ENCODE results near the gene MCM9. TPM values are rescaled to one million over a fixed set of nuclear protein-coding genes. Genes with fewer than 3 reads are reported as not detected.

MCM9 gene
- total RNA-seq (2021) (11.2 to 14.9 TPM (median 12.3 TPM) in 3 replicates), Bru-seq, nascent RNA (percentile 73 among the genes with signal in this experiment)
- long read RNA-seq, experiment 1, full-length matches to known transcripts = 12 of 46 reads
- long read RNA-seq, experiment 1, partial matches to known transcripts = 9 of 46 reads
- long read RNA-seq, experiment 1, other reads (novel, unspliced or antisense) = 25 of 46 reads
- long read RNA-seq, experiment 2, full-length matches to known transcripts = 1 of 8 reads
- long read RNA-seq, experiment 2, partial matches to known transcripts = 1 of 8 reads
- long read RNA-seq, experiment 2, other reads (novel, unspliced or antisense) = 6 of 8 reads
- long read RNA-seq, experiment 3, partial matches to known transcripts = 0 of 3 reads
- long read RNA-seq, experiment 3, other reads (novel, unspliced or antisense) = 2 of 3 reads

DNA sequence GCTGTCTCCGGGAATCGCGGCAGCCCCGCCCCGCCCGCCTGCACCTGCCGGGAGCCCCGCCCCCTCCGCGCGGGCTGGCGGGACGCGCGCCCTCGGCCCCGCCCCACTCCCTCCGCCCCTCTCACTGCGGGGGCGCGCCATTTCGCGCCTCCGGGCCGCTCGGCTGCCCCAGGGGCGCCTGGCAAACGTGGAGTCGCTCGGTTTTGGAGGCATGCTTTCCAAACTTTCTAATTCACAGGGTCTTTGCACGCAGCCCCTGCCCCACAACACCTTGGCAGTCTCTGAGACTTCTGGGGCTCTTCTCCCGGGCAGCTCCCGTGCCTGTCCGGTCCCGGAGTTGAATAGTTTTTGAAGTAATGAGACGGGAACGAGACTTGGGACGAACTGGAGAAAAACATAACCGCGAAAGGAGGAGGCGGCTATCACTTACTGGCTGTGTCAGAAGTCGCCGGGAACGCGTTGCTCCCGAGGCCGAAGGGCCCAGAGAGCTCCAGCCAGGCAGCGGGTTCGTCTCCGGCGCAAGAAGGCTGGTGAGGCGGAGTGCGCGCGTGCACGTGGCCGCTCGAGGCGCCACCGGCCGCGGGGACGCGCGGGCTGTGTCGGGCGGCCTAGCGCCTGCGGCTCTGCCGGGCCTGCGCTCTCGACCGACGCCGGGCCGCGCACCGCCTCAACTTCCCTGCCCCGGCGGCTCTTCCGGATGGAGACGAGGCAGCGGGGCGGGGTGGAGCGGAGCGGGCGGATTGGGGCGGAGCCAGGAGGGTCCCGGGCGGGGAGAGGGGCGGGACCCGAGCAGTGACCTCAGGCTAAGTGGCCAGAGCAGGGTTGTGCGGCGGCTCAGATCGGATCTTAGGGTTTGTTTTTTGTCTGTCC lies at the start of gene MCM9:
TSS of gene MCM9 (minus strand) at position 699 of the 870 bp plus-strand sequence. CDS start 3,436 bp downstream, outside the sequence.
- ATAC-seq = peak; percentile 96
- Mint-ChIP-seq H3K36me3 (peaks cover 40% of the 10 kb centered on the region), H3K27me3 (ENCODE audit: low read depth) (no peaks in the 10 kb centered on the region; the same call in 1 of the 2 replicates), H3K4me1 (peaks cover 23% of the 10 kb centered on the region), H3K27ac (peak within 1 kb of the TSS; percentile 97), H3K4me3 (peak within 1 kb of the TSS; percentile 86), H3K9me3 (peaks cover 22% of the 10 kb centered on the region)
- ChIA-PET POLR2A (interaction anchor here (0.5 kb wide), 1 partner anchor 173 kb away, joined by 6 read pairs; no protein-coding TSS in a partner anchor), CTCF (no interaction called here)
- DNase-seq (ENCODE audit: low spot score) = peak; percentile 90
- TF ChIP-seq, protein P1, sequence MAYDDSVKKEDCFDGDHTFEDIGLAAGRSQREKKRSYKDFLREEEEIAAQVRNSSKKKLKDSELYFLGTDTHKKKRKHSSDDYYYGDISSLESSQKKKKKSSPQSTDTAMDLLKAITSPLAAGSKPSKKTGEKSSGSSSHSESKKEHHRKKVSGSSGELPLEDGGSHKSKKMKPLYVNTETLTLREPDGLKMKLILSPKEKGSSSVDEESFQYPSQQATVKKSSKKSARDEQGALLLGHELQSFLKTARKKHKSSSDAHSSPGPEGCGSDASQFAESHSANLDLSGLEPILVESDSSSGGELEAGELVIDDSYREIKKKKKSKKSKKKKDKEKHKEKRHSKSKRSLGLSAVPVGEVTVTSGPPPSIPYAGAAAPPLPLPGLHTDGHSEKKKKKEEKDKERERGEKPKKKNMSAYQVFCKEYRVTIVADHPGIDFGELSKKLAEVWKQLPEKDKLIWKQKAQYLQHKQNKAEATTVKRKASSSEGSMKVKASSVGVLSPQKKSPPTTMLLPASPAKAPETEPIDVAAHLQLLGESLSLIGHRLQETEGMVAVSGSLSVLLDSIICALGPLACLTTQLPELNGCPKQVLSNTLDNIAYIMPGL (CRISPR knock-in tag; IDR thresholded peaks at IDR 0.05) = peak; percentile 70
- TF ChIP-seq FOXP1 (CRISPR knock-in tag; IDR thresholded peaks at IDR 0.05; ENCODE audit: borderline replicate concordance) = peak; percentile 95
- TF ChIP-seq, protein P2, sequence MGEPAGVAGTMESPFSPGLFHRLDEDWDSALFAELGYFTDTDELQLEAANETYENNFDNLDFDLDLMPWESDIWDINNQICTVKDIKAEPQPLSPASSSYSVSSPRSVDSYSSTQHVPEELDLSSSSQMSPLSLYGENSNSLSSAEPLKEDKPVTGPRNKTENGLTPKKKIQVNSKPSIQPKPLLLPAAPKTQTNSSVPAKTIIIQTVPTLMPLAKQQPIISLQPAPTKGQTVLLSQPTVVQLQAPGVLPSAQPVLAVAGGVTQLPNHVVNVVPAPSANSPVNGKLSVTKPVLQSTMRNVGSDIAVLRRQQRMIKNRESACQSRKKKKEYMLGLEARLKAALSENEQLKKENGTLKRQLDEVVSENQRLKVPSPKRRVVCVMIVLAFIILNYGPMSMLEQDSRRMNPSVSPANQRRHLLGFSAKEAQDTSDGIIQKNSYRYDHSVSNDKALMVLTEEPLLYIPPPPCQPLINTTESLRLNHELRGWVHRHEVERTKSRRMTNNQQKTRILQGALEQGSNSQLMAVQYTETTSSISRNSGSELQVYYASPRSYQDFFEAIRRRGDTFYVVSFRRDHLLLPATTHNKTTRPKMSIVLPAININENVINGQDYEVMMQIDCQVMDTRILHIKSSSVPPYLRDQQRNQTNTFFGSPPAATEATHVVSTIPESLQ (CRISPR knock-in tag; IDR thresholded peaks at IDR 0.05) = no peak
- TF ChIP-seq, protein P3, sequence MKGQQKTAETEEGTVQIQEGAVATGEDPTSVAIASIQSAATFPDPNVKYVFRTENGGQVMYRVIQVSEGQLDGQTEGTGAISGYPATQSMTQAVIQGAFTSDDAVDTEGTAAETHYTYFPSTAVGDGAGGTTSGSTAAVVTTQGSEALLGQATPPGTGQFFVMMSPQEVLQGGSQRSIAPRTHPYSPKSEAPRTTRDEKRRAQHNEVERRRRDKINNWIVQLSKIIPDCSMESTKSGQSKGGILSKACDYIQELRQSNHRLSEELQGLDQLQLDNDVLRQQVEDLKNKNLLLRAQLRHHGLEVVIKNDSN (CRISPR knock-in tag; IDR thresholded peaks at IDR 0.05) = peak; percentile 47; the same call in 1 of the 2 replicates
- TF ChIP-seq NFATC4 (CRISPR knock-in tag; IDR thresholded peaks at IDR 0.05) = no peak
- no peak for TF ChIP-seq NR2C2 (CRISPR knock-in tag; IDR thresholded peaks at IDR 0.05)
- TF ChIP-seq, protein P4, sequence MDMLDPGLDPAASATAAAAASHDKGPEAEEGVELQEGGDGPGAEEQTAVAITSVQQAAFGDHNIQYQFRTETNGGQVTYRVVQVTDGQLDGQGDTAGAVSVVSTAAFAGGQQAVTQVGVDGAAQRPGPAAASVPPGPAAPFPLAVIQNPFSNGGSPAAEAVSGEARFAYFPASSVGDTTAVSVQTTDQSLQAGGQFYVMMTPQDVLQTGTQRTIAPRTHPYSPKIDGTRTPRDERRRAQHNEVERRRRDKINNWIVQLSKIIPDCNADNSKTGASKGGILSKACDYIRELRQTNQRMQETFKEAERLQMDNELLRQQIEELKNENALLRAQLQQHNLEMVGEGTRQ (CRISPR knock-in tag; IDR thresholded peaks at IDR 0.05) = peak; percentile 64
- TF ChIP-seq, protein P5, sequence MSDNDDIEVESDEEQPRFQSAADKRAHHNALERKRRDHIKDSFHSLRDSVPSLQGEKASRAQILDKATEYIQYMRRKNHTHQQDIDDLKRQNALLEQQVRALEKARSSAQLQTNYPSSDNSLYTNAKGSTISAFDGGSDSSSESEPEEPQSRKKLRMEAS (CRISPR knock-in tag; IDR thresholded peaks at IDR 0.05) = peak; percentile 81
- peak; percentile 83 for TF ChIP-seq CREM (CRISPR knock-in tag; IDR thresholded peaks at IDR 0.05)
- TF ChIP-seq ZNF232 (CRISPR knock-in tag; IDR thresholded peaks at IDR 0.05) = no peak; the same call in 1 of the 2 replicates
- peak; percentile 90; the same call in 1 of the 2 replicates for TF ChIP-seq ETV6 (CRISPR knock-in tag; IDR thresholded peaks at IDR 0.05)
- TF ChIP-seq, protein P6, sequence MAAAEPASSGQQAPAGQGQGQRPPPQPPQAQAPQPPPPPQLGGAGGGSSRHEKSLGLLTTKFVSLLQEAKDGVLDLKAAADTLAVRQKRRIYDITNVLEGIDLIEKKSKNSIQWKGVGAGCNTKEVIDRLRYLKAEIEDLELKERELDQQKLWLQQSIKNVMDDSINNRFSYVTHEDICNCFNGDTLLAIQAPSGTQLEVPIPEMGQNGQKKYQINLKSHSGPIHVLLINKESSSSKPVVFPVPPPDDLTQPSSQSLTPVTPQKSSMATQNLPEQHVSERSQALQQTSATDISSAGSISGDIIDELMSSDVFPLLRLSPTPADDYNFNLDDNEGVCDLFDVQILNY (CRISPR knock-in tag; IDR thresholded peaks at IDR 0.05) = peak; percentile 74; the same call in 1 of the 2 replicates
- 0 out of 2 replicates have a peak, but pooled peaks have one; percentile 38 for TF ChIP-seq TEAD1 (CRISPR knock-in tag; IDR thresholded peaks at IDR 0.05)
- TF ChIP-seq ESRRA (CRISPR knock-in tag; IDR thresholded peaks at IDR 0.05; ENCODE audit: borderline replicate concordance) = peak; percentile 60; the same call in 1 of the 2 replicates
- TF ChIP-seq TCF7 (CRISPR knock-in tag; IDR thresholded peaks at IDR 0.05; ENCODE audit: low read depth) = peak; percentile 80; the same call in 1 of the 2 replicates
- TF ChIP-seq, protein P7, sequence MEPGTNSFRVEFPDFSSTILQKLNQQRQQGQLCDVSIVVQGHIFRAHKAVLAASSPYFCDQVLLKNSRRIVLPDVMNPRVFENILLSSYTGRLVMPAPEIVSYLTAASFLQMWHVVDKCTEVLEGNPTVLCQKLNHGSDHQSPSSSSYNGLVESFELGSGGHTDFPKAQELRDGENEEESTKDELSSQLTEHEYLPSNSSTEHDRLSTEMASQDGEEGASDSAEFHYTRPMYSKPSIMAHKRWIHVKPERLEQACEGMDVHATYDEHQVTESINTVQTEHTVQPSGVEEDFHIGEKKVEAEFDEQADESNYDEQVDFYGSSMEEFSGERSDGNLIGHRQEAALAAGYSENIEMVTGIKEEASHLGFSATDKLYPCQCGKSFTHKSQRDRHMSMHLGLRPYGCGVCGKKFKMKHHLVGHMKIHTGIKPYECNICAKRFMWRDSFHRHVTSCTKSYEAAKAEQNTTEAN (CRISPR knock-in tag; IDR thresholded peaks at IDR 0.05) = 0 out of 2 replicates have a peak, but pooled peaks have one; percentile 33
- TF ChIP-seq, protein P8, sequence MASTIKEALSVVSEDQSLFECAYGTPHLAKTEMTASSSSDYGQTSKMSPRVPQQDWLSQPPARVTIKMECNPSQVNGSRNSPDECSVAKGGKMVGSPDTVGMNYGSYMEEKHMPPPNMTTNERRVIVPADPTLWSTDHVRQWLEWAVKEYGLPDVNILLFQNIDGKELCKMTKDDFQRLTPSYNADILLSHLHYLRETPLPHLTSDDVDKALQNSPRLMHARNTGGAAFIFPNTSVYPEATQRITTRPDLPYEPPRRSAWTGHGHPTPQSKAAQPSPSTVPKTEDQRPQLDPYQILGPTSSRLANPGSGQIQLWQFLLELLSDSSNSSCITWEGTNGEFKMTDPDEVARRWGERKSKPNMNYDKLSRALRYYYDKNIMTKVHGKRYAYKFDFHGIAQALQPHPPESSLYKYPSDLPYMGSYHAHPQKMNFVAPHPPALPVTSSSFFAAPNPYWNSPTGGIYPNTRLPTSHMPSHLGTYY (CRISPR knock-in tag; IDR thresholded peaks at IDR 0.05) = no peak
- peak; percentile 76 for TF ChIP-seq FOXK1 (CRISPR knock-in tag; IDR thresholded peaks at IDR 0.05)
- no peak for TF ChIP-seq GRHL2 (CRISPR knock-in tag; IDR thresholded peaks at IDR 0.05; ENCODE audit: insufficient replicate concordance, severe bottlenecking)
- TF ChIP-seq JAZF1 (CRISPR knock-in tag; IDR thresholded peaks at IDR 0.05) = no peak
- TF ChIP-seq, protein P9, sequence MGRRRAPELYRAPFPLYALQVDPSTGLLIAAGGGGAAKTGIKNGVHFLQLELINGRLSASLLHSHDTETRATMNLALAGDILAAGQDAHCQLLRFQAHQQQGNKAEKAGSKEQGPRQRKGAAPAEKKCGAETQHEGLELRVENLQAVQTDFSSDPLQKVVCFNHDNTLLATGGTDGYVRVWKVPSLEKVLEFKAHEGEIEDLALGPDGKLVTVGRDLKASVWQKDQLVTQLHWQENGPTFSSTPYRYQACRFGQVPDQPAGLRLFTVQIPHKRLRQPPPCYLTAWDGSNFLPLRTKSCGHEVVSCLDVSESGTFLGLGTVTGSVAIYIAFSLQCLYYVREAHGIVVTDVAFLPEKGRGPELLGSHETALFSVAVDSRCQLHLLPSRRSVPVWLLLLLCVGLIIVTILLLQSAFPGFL (CRISPR knock-in tag; IDR thresholded peaks at IDR 0.05; ENCODE audit: borderline replicate concordance) = no peak
- TF ChIP-seq SP1 (CRISPR knock-in tag; conservative IDR thresholded peaks at IDR 0.05) = peak; percentile 82
- TF ChIP-seq KAT7 (CRISPR knock-in tag; IDR thresholded peaks at IDR 0.05; ENCODE audit: borderline replicate concordance) = 0 out of 2 replicates have a peak, but pooled peaks have one; percentile 75

Data from WTC11 (cell line).